ENCODE results near the gene SH3BGRL2. TPM values are rescaled to one million over a fixed set of nuclear protein-coding genes. Genes with fewer than 3 reads are reported as not detected.

The SH3BGRL2 gene
- total RNA-seq, 4 donors from 2014 or later: 18.2 to 65.4 (median 40.1) TPM

- no peak overlapping the region for H3K4me3 ChIP-seq (ENCODE audit: low read depth, poor library complexity, severe bottlenecking)
- intact Hi-C loops (cut with DNase I; ENCODE audit: low total_unique reads): no loop called here
- 51 to 59% methylated on average over 1 of the region's 1 CpG for WGBS, 2 donors
- TF ChIP-seq CTCF (IDR thresholded peaks at IDR 0.05): no peak
- TF ChIP-seq POLR2A (IDR thresholded peaks at IDR 0.05): no peak
- DNase-seq (ENCODE audit: low spot score in 2 of 2): no peak
These were observed 53.7 kb downstream of the SH3BGRL2 start for GRCh38 chr6:79684876-79685275.

GRCh38 chr6:79686707-79687309 is 55.7 kb downstream of the SH3BGRL2 start:
- no peak overlapping the region for H3K4me3 ChIP-seq (ENCODE audit: low read depth, poor library complexity, severe bottlenecking)
- DNase-seq (ENCODE audit: low spot score in 2 of 2): no peak
- TF ChIP-seq CTCF (IDR thresholded peaks at IDR 0.05): no peak
- no peak for TF ChIP-seq POLR2A (IDR thresholded peaks at IDR 0.05)
- 71 to 84% methylated on average over 3 of the region's 3 CpGs for WGBS, 2 donors
- intact Hi-C loops (cut with DNase I; ENCODE audit: low total_unique reads): no loop called here

GRCh38 chr6:79687759-79688158 is 56.6 kb downstream of the SH3BGRL2 start:
- H3K4me3 ChIP-seq (ENCODE audit: low read depth, poor library complexity, severe bottlenecking): no peak overlapping the region
- no peak for DNase-seq (ENCODE audit: low spot score in 2 of 2)
- no peak for TF ChIP-seq CTCF (IDR thresholded peaks at IDR 0.05)
- no peak for TF ChIP-seq POLR2A (IDR thresholded peaks at IDR 0.05)
- 81 to 90% methylated on average over 1 of the region's 1 CpG for WGBS, 2 donors
- intact Hi-C loops (cut with DNase I; ENCODE audit: low total_unique reads): no loop called here

GRCh38 chr6:79694156-79694555 is 63.0 kb downstream of the SH3BGRL2 start:
- no peak for DNase-seq (ENCODE audit: low spot score in 2 of 2)
- TF ChIP-seq POLR2A (IDR thresholded peaks at IDR 0.05): no peak
- intact Hi-C loops (cut with DNase I; ENCODE audit: low total_unique reads): no loop called here
- H3K4me3 ChIP-seq (ENCODE audit: low read depth, poor library complexity, severe bottlenecking): no peak overlapping the region
- WGBS, 2 donors: 54 to 60% methylated on average over 3 of the region's 3 CpGs

- TF ChIP-seq CTCF (IDR thresholded peaks at IDR 0.05): no peak
- H3K4me3 ChIP-seq (ENCODE audit: low read depth, poor library complexity, severe bottlenecking): no peak overlapping the region
- WGBS, 2 donors: 72 to 84% methylated on average over 6 of the region's 6 CpGs
- intact Hi-C loops (cut with DNase I; ENCODE audit: low total_unique reads): no loop called here
- DNase-seq (ENCODE audit: low spot score in 2 of 2): no peak
These were observed 63.7 kb downstream of the SH3BGRL2 start for GRCh38 chr6:79694623-79695343.

DNA sequence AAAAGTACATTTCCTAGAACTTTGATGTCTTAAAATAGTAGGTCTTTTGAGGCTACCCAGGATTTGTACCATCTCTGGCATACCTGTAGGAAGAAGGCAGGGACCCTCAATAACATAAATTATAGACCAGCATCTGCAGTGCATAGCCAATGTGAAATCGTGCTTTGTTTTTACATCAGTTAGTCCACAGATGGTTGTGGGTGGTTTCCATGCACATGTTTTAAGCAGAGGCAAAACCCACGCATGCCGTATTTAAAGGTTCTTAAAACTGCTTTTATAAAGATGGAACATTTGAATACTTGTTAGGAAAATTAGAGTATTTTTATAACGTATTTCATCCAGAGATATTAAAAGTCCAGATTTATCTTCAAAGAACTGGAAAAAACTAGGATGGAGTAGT is 66.3 kb downstream of the SH3BGRL2 start:
- intact Hi-C loops (cut with DNase I; ENCODE audit: low total_unique reads): no loop called here
- TF ChIP-seq POLR2A (IDR thresholded peaks at IDR 0.05) (no peak), CTCF (IDR thresholded peaks at IDR 0.05) (no peak)
- no peak for DNase-seq (ENCODE audit: low spot score in 2 of 2)
- no peak overlapping the region for H3K4me3 ChIP-seq (ENCODE audit: low read depth, poor library complexity, severe bottlenecking)
- WGBS, 2 donors: 86 to 88% methylated on average over 4 of the region's 4 CpGs
